Fibroblast of the aortic adventitia (primary cell): ENCODE results near the gene ABO. TPM values are rescaled to one million over a fixed set of nuclear protein-coding genes. Genes with fewer than 3 reads are reported as not detected.

Experiments
- DNase-seq: peaks from one replicate; pipeline ENCODE4 v3.0.0-alpha.2; 2010; ENCODE audit warnings: low read depth
- H3K4me3 ChIP-seq: 2 replicates; pipeline ENCODE4 v1.5.1; 2011; ENCODE audit warnings: low read depth, mild to moderate bottlenecking, control low read depth, low read length, moderate library complexity
- CTCF ChIP-seq: IDR thresholded peaks from 2 replicates; pipeline ENCODE4 v1.5.1; 2011; ENCODE audit warnings: mild to moderate bottlenecking, low read length, control low read depth, inconsistent platforms; ENCODE audit not compliant: insufficient read depth
- total RNA-seq: library from RNA; depleted of rRNA; stranded (reverse); fragments of >200 nt; gene quantifications from 2 replicates; pipeline ENCODE4 v1.2.3, GENCODE V29; 2012; ENCODE audit warnings: low replicate concordance

ABO gene
- total RNA-seq, 1 donor, result not detected

- DNase-seq, result no peak
- no peak for TF ChIP-seq CTCF
- H3K4me3 ChIP-seq, result no peak overlapping the region
These were observed 14.5 kb downstream of the ABO start for GRCh38 chr9:133260334-133261102.

- TF ChIP-seq CTCF, result no peak
- no peak for DNase-seq
- no peak overlapping the region for H3K4me3 ChIP-seq
These were observed 16.7 kb downstream of the ABO start for GRCh38 chr9:133258061-133259015.

GRCh38 chr9:133257465-133257956 lies 17.5 kb downstream of the ABO start:
- TF ChIP-seq CTCF, result no peak
- DNase-seq, result no peak
- H3K4me3 ChIP-seq, result no peak overlapping the region

GRCh38 chr9:133256686-133257091 lies 18.3 kb downstream of the ABO start:
- TF ChIP-seq CTCF, result no peak
- DNase-seq, result no peak
- no peak overlapping the region for H3K4me3 ChIP-seq

GRCh38 chr9:133256136-133256461 lies 18.9 kb downstream of the ABO start:
- no peak for TF ChIP-seq CTCF
- DNase-seq, result no peak
- no peak overlapping the region for H3K4me3 ChIP-seq

- H3K4me3 ChIP-seq, result no peak overlapping the region
- DNase-seq, result no peak
- no peak for TF ChIP-seq CTCF
These were observed 19.4 kb downstream of the ABO start for GRCh38 chr9:133255371-133256135.
